ENCODE results near the gene SYNDIG1L. TPM values are rescaled to one million over a fixed set of nuclear protein-coding genes. Genes with fewer than 3 reads are reported as not detected.

SYNDIG1L gene
- polyA plus RNA-seq, 1 donor from 2014 or later, result 2.0 TPM

DNA sequence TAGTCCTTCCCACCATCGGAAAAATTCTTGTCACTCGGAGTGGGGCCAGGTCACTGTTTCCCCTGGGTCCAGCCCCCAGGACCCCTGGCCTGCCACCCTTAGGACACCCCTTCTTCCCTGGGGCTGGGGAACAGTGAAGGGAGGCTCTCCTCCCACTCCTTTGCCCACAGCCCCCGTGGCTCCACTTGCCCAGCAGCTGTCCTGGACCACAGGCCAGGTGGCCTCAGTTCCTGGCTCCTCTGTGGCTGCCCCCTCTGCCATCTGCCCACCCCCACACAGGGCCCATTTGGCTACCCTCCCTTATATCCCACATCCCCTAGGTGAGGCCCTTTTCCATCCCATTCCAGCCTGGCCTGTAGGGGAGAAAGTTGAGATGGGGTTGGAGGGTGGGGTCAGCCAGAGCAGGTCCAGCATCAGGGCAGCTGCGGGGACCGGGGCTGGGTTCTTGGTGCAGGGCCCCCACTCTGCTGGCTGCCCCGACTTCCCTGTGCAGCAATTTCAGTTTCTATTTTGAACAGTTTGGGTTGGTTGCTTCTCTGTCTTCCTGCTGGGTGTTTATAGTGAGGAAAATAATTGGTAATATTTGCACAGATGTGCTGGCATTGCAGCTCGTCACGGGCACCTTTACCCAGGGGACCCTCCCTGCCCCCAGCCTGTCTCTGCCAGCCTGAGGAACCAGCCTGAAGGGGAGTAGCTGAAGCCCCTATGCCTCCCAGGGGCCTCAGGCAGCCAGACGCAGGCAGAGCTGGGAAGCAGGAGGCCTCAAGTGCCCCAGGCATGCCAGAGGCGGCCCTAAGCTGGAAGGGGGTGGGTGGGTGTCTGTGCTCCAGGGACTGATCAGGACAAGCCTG lies 23.4 kb downstream of the SYNDIG1L start:
- Histone ChIP-seq H3K4me2 (ENCODE audit: low read length) (no peak overlapping the region), H3K9me3 (ENCODE audit: low read length) (no peaks in the 10 kb centered on the region)
- TF ChIP-seq CTCF (IDR thresholded peaks at IDR 0.05; ENCODE audit: poor library complexity, severe bottlenecking) (no peak), POLR2AphosphoS5 (IDR thresholded peaks at IDR 0.05) (no peak), EP300 (conservative IDR thresholded peaks at IDR 0.05; ENCODE audit: poor library complexity, severe bottlenecking) (no peak), EZH2 (IDR thresholded peaks at IDR 0.05; ENCODE audit: borderline replicate concordance, insufficient read depth, low read length, poor library complexity, severe bottlenecking) (no peak), MXI1 (conservative IDR thresholded peaks at IDR 0.05; ENCODE audit: poor library complexity, severe bottlenecking) (no peak), TAF1 (IDR thresholded peaks at IDR 0.05; ENCODE audit: low read depth) (no peak), SMC3 (conservative IDR thresholded peaks at IDR 0.05; ENCODE audit: poor library complexity) (no peak), RAD21 (conservative IDR thresholded peaks at IDR 0.05) (no peak)
- TF ChIP-seq, protein P1, sequence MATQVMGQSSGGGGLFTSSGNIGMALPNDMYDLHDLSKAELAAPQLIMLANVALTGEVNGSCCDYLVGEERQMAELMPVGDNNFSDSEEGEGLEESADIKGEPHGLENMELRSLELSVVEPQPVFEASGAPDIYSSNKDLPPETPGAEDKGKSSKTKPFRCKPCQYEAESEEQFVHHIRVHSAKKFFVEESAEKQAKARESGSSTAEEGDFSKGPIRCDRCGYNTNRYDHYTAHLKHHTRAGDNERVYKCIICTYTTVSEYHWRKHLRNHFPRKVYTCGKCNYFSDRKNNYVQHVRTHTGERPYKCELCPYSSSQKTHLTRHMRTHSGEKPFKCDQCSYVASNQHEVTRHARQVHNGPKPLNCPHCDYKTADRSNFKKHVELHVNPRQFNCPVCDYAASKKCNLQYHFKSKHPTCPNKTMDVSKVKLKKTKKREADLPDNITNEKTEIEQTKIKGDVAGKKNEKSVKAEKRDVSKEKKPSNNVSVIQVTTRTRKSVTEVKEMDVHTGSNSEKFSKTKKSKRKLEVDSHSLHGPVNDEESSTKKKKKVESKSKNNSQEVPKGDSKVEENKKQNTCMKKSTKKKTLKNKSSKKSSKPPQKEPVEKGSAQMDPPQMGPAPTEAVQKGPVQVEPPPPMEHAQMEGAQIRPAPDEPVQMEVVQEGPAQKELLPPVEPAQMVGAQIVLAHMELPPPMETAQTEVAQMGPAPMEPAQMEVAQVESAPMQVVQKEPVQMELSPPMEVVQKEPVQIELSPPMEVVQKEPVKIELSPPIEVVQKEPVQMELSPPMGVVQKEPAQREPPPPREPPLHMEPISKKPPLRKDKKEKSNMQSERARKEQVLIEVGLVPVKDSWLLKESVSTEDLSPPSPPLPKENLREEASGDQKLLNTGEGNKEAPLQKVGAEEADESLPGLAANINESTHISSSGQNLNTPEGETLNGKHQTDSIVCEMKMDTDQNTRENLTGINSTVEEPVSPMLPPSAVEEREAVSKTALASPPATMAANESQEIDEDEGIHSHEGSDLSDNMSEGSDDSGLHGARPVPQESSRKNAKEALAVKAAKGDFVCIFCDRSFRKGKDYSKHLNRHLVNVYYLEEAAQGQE (IDR thresholded peaks at IDR 0.05; ENCODE audit: borderline replicate concordance), result no peak

GRCh38 chr14:74401504-74402241 lies 24.3 kb downstream of the SYNDIG1L start:
- no peak overlapping the region for H3K27ac ChIP-seq (ENCODE audit: low read length)
- H3K4me2 ChIP-seq (ENCODE audit: low read length), result no peak overlapping the region
- no peaks in the 10 kb centered on the region for H3K36me3 ChIP-seq (ENCODE audit: insufficient read depth, low read length)
- no peak overlapping the region for H3K9ac ChIP-seq (ENCODE audit: low read length)
- no peaks in the 10 kb centered on the region for H3K9me2 ChIP-seq (ENCODE audit: insufficient read depth, low read length)
- H3K79me2 ChIP-seq (replicated peaks; ENCODE audit: insufficient read depth, low read length), result no peaks in the 10 kb centered on the region
- no peak overlapping the region for H2AFZ ChIP-seq (ENCODE audit: low read depth, low read length)
- TF ChIP-seq TAF1 (IDR thresholded peaks at IDR 0.05; ENCODE audit: low read depth) (no peak), RAD21 (conservative IDR thresholded peaks at IDR 0.05) (no peak), SMC3 (conservative IDR thresholded peaks at IDR 0.05; ENCODE audit: poor library complexity) (no peak), MXI1 (conservative IDR thresholded peaks at IDR 0.05; ENCODE audit: poor library complexity, severe bottlenecking) (no peak), POLR2AphosphoS5 (IDR thresholded peaks at IDR 0.05) (no peak), EZH2 (IDR thresholded peaks at IDR 0.05; ENCODE audit: borderline replicate concordance, insufficient read depth, low read length, poor library complexity, severe bottlenecking) (no peak), CTCF (IDR thresholded peaks at IDR 0.05; ENCODE audit: poor library complexity, severe bottlenecking) (no peak), EP300 (conservative IDR thresholded peaks at IDR 0.05; ENCODE audit: poor library complexity, severe bottlenecking) (no peak)
- TF ChIP-seq, protein P1 (IDR thresholded peaks at IDR 0.05; ENCODE audit: borderline replicate concordance), result no peak
- H3K4me3 ChIP-seq (ENCODE audit: low read length), result no peak overlapping the region
- H3K27me3 ChIP-seq (ENCODE audit: insufficient read depth, low read depth, low read length), result no peaks in the 10 kb centered on the region
- H3K9me3 ChIP-seq (ENCODE audit: low read length), result no peaks in the 10 kb centered on the region
- no peaks in the 10 kb centered on the region for H3F3A ChIP-seq (ENCODE audit: insufficient read depth, low read length, poor library complexity, severe bottlenecking)
- no peaks in the 10 kb centered on the region for H4K20me1 ChIP-seq (ENCODE audit: insufficient read depth)

More for the DNA sequence above, 23.4 kb downstream of the SYNDIG1L start:
- no peaks in the 10 kb centered on the region for H3K27me3 ChIP-seq (ENCODE audit: insufficient read depth, low read depth, low read length)
- H3K4me3 ChIP-seq (ENCODE audit: low read length), result no peak overlapping the region
- no peaks in the 10 kb centered on the region for H4K20me1 ChIP-seq (ENCODE audit: insufficient read depth)
- H2AFZ ChIP-seq (ENCODE audit: low read depth, low read length), result no peak overlapping the region
- H3K79me2 ChIP-seq (replicated peaks; ENCODE audit: insufficient read depth, low read length), result no peaks in the 10 kb centered on the region
- no peaks in the 10 kb centered on the region for H3K36me3 ChIP-seq (ENCODE audit: insufficient read depth, low read length)
- H3K9ac ChIP-seq (ENCODE audit: low read length), result no peak overlapping the region
- H3K9me2 ChIP-seq (ENCODE audit: insufficient read depth, low read length), result no peaks in the 10 kb centered on the region
- H3F3A ChIP-seq (ENCODE audit: insufficient read depth, low read length, poor library complexity, severe bottlenecking), result no peaks in the 10 kb centered on the region
- H3K27ac ChIP-seq (ENCODE audit: low read length), result no peak overlapping the region

Data from neural cell (in vitro differentiated cells).